ENCODE data around the gene DDX39A. TPM values are rescaled to one million over a fixed set of nuclear protein-coding genes. Genes with fewer than 3 reads are reported as not detected.
A peak's percentile ranks its signal among the peaks of the same experiment; 100 is the strongest.

Gene DDX39A
- total RNA-seq, 2 experiments from 2014 or later, result 219 to 227 TPM

DNA sequence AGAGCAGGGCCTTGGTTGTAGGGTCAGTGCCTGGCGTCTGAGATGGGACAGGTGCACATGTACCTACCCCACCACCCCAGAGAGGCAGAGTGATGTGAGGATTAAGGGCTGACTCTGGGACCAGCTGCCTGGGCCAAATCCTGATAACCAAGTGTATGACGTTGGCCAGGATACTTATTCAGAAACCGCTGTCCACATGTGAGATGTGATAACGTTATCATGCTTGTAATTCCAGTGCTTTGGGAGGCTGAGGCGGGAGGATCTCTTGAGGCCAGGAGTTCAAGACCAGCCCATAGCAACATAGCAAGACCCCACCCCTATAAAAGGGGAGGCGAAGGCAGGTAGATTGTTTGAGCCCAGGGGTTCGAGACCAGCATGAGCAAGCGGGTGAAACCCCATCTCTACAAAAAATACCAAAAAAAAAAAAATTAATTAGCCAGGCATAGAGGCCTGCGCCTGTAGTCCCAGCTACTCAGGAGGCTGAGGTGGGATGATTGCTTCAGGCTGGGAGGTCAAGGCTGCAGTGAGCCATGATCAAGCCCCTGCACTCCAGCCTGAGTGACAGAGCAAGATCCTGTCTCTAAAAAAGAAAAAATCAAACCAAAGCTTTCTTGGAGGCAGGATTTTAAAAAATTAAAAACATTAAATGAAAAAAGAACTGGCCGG lies 27.9 kb downstream of the DDX39A start:
- H3K9me3 Mint-ChIP-seq, result no peaks in the 10 kb centered on the region
- no peak for DNase-seq
- H3K4me1 Mint-ChIP-seq (ENCODE audit: low read depth), result peaks cover 46% of the 10 kb centered on the region
- no peaks in the 10 kb centered on the region for H3K27me3 Mint-ChIP-seq (ENCODE audit: low read depth)
- intact Hi-C loops (cut with micrococcal nuclease), result no loop called here
- no peak overlapping the region for H3K4me3 Mint-ChIP-seq
- peaks cover 43% of the 10 kb centered on the region for H3K36me3 Mint-ChIP-seq (ENCODE audit: low read depth)
- H3K27ac Mint-ChIP-seq, result peak overlapping the region; percentile 59
- CTCF ChIA-PET, result interaction anchor here (0.7 kb wide), 1 partner anchor 10 kb away, joined by 4 read pairs; no protein-coding TSS in a partner anchor

GRCh38 chr19:14390548-14390947 lies 28.6 kb downstream of the DDX39A start:
- no peak for DNase-seq
- CTCF ChIA-PET, result no interaction called here
- H3K9me3 Mint-ChIP-seq, result no peaks in the 10 kb centered on the region
- no peaks in the 10 kb centered on the region for H3K27me3 Mint-ChIP-seq (ENCODE audit: low read depth)
- H3K27ac Mint-ChIP-seq, result peak overlapping the region; percentile 59
- H3K4me1 Mint-ChIP-seq (ENCODE audit: low read depth), result peaks cover 42% of the 10 kb centered on the region
- intact Hi-C loops (cut with micrococcal nuclease), result no loop called here
- peaks cover 40% of the 10 kb centered on the region for H3K36me3 Mint-ChIP-seq (ENCODE audit: low read depth)
- no peak overlapping the region for H3K4me3 Mint-ChIP-seq

DNA sequence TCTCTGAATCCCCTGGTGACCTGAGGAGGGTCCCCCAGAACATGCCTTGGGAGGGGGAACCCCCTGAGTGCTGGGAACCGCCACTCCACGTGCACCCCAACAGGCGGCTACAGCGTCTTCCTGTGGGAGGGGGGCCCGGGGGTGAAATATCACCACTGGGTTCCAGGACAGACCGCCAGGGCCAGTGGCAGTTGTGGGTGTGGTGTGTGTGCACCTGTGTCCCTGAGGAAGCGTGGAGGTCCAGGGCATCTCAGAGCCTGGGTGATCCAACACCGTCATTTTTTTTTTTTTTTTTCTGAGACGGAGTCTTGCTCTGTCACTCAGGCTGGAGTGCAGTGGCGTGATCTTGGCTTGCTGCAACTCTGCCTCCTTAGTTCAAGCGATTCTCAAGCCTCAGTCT lies 33.6 kb downstream of the DDX39A start:
- Mint-ChIP-seq H3K36me3 (ENCODE audit: low read depth) (peaks cover 52% of the 10 kb centered on the region), H3K27ac (peak overlapping the region; percentile 100), H3K4me3 (peak overlapping the region; percentile 97), H3K9me3 (no peaks in the 10 kb centered on the region), H3K4me1 (ENCODE audit: low read depth) (peaks cover 31% of the 10 kb centered on the region), H3K27me3 (ENCODE audit: low read depth) (no peaks in the 10 kb centered on the region)
- intact Hi-C loops (cut with micrococcal nuclease), result no loop called here
- DNase-seq, result peak; percentile 53
- CTCF ChIA-PET, result interaction anchor here (0.7 to 1.3 kb wide), 4 partner anchors 18 to 24 kb away, joined by 3 to 6 read pairs (median 4); no protein-coding TSS in a partner anchor

DNA sequence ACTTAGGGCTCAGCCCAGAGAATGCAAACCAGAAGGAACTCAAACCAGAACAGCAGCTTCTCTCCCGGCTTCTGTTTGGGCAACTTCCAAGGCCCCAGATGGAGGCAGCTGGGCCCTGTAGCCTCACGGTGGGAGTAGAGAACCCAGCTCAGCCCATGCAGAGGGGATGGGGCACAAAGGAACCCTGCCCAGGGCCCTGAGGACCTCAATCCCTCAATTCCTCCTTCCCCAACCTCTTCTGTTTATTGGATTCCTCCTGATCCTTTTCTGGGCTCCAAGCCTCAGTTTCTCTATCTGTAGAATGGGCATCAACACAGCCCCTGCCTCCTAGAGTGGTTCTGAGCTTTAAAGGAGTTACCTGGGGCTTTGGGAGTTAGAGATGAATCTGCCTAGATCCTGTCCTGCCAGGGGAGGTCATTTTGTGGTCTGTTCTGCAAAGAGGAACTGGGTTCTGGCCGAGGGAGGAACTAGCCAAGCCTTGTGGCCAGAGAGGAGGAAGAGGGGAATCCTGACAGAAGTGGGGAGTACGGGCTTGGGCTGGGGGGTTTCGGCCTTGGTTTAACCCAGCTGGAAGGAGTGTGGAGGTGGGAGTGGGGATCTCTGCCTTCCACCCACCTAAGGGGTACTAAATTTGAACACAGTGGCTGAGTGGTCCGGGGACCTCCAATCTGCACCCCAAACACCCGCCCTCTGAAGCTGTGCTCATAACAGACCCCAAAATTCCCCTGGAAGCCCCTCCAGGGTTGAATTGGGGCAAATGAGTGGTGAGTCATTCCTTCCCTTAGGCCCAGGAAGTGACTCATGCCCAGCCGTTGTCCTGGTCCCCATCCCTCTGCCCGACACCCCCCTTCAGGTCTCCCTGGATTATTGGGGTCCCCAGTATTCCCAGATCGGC lies 35.2 kb downstream of the DDX39A start:
- no peaks in the 10 kb centered on the region for H3K9me3 Mint-ChIP-seq
- H3K4me1 Mint-ChIP-seq (ENCODE audit: low read depth), result peaks cover 36% of the 10 kb centered on the region
- DNase-seq, result peak; percentile 79
- H3K27ac Mint-ChIP-seq, result peak overlapping the region; percentile 100
- no peaks in the 10 kb centered on the region for H3K27me3 Mint-ChIP-seq (ENCODE audit: low read depth)
- peaks cover 45% of the 10 kb centered on the region for H3K36me3 Mint-ChIP-seq (ENCODE audit: low read depth)
- intact Hi-C loops (cut with micrococcal nuclease), result loop anchor here (1.0 to 5.0 kb wide), 5 partner anchors 18 to 1232 kb away; partner anchors contain the start of genes IER2 and STX10
- CTCF ChIA-PET, result interaction anchor here (0.5 to 5.6 kb wide), 9 partner anchors 11 to 1410 kb away, joined by 3 to 32 read pairs (median 5); no protein-coding TSS in a partner anchor
- H3K4me3 Mint-ChIP-seq, result peak overlapping the region; percentile 97

GRCh38 chr19:14381689-14382474 lies 37.3 kb downstream of the DDX39A start:
- peak; percentile 93 for DNase-seq
- Mint-ChIP-seq H3K4me3 (peak overlapping the region; percentile 97), H3K9me3 (no peaks in the 10 kb centered on the region), H3K36me3 (ENCODE audit: low read depth) (peaks cover 38% of the 10 kb centered on the region), H3K27me3 (ENCODE audit: low read depth) (no peaks in the 10 kb centered on the region), H3K27ac (peak overlapping the region; percentile 100), H3K4me1 (ENCODE audit: low read depth) (peaks cover 39% of the 10 kb centered on the region)
- intact Hi-C loops (cut with micrococcal nuclease), result loop anchor here (1.0 to 5.0 kb wide), 6 partner anchors 13 to 1230 kb away; partner anchors contain the start of genes DDX39A, IER2 and STX10
- CTCF ChIA-PET, result interaction anchor here (0.6 to 5.6 kb wide), 8 partner anchors 9 to 99 kb away, joined by 3 to 38 read pairs (median 6); no protein-coding TSS in a partner anchor

- CTCF ChIA-PET, result interaction anchor here (0.6 to 5.6 kb wide), 5 partner anchors 10 to 24 kb away, joined by 3 to 38 read pairs (median 6); no protein-coding TSS in a partner anchor
- no peak overlapping the region for H3K4me3 Mint-ChIP-seq
- no peaks in the 10 kb centered on the region for H3K27me3 Mint-ChIP-seq (ENCODE audit: low read depth)
- intact Hi-C loops (cut with micrococcal nuclease), result loop anchor here (5.0 to 10.0 kb wide), 4 partner anchors 143 to 1695 kb away; partner anchors contain the start of genes IER2, STX10 and TPM4
- peaks cover 27% of the 10 kb centered on the region for H3K36me3 Mint-ChIP-seq (ENCODE audit: low read depth)
- DNase-seq, result no peak
- peak overlapping the region; percentile 100 for H3K27ac Mint-ChIP-seq
- H3K4me1 Mint-ChIP-seq (ENCODE audit: low read depth), result peaks cover 40% of the 10 kb centered on the region
- H3K9me3 Mint-ChIP-seq, result no peaks in the 10 kb centered on the region
Observed at GRCh38 chr19:14379294-14380065, 39.7 kb downstream of the DDX39A start.

GRCh38 chr19:14378890-14379289 lies 40.3 kb downstream of the DDX39A start:
- intact Hi-C loops (cut with micrococcal nuclease), result loop anchor here (10.0 kb wide), 1 partner anchor 1696 kb away; the partner anchor contains the start of gene TPM4
- H3K36me3 Mint-ChIP-seq (ENCODE audit: low read depth), result peaks cover 22% of the 10 kb centered on the region
- CTCF ChIA-PET, result interaction anchor here (1.0 kb wide), 1 partner anchor 17 kb away, joined by 3 read pairs; no protein-coding TSS in a partner anchor
- peak overlapping the region; percentile 100 for H3K27ac Mint-ChIP-seq
- H3K27me3 Mint-ChIP-seq (ENCODE audit: low read depth), result no peaks in the 10 kb centered on the region
- peaks cover 43% of the 10 kb centered on the region for H3K4me1 Mint-ChIP-seq (ENCODE audit: low read depth)
- no peak for DNase-seq
- H3K9me3 Mint-ChIP-seq, result no peaks in the 10 kb centered on the region
- no peak overlapping the region for H3K4me3 Mint-ChIP-seq

- CTCF ChIA-PET, result no interaction called here
- intact Hi-C loops (cut with micrococcal nuclease), result loop anchor here (10.0 kb wide), 1 partner anchor 1697 kb away; the partner anchor contains the start of gene TPM4
- no peak for DNase-seq
- Mint-ChIP-seq H3K4me1 (ENCODE audit: low read depth) (peaks cover 51% of the 10 kb centered on the region), H3K9me3 (no peaks in the 10 kb centered on the region), H3K27ac (peak overlapping the region; percentile 48), H3K4me3 (no peak overlapping the region), H3K27me3 (ENCODE audit: low read depth) (no peaks in the 10 kb centered on the region), H3K36me3 (ENCODE audit: low read depth) (peaks cover 14% of the 10 kb centered on the region)
Observed at GRCh38 chr19:14377883-14378328, 41.2 kb downstream of the DDX39A start.

DNA sequence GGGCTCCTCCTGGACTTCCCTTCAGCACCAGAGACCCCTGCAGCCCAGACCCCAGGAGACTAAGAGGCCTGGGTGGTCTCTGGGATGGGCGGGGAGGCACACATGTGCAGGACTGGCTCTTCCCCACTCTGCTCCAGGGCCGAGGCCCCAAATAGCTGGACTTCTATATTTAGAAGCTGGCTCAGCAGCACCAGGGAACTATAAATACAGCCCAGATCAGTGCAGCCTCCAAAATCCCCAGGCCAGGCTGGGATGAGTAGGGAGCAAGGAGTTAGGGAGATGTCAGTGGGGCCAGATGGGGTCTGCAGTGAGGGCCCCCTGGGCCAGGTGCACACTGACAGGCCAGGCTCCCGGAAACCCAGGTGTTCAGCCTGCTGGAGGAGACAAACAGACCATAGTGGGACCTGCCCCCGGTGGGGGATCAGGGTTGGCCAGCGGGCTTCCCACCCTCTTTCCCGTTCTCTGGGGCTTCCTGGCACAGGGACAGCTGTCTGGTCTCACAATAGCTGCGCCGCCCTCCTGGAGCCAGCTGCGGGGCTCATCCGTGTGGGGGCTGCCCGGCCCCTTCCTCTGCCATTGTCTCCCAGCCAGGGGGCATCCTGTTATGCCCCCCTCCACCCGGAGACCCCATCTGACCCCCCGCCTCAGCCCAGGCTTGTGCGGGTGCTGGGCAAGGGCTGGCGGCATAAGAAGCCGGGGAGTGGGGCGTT lies 43.4 kb downstream of the DDX39A start:
- no peaks in the 10 kb centered on the region for H3K36me3 Mint-ChIP-seq (ENCODE audit: low read depth)
- H3K27ac Mint-ChIP-seq, result peak overlapping the region; percentile 95
- peak overlapping the region; percentile 60 for H3K4me3 Mint-ChIP-seq
- H3K4me1 Mint-ChIP-seq (ENCODE audit: low read depth), result peaks cover 70% of the 10 kb centered on the region
- intact Hi-C loops (cut with micrococcal nuclease), result loop anchor here (10.0 kb wide), 1 partner anchor 1699 kb away; the partner anchor contains the start of gene TPM4
- DNase-seq, result no peak
- CTCF ChIA-PET, result interaction anchor here (1.0 kb wide), 1 partner anchor 57 kb away, joined by 3 read pairs; no protein-coding TSS in a partner anchor
- no peaks in the 10 kb centered on the region for H3K27me3 Mint-ChIP-seq (ENCODE audit: low read depth)
- no peaks in the 10 kb centered on the region for H3K9me3 Mint-ChIP-seq

- no peaks in the 10 kb centered on the region for H3K27me3 Mint-ChIP-seq (ENCODE audit: low read depth)
- H3K4me3 Mint-ChIP-seq, result peak overlapping the region; percentile 60
- peak overlapping the region; percentile 95 for H3K27ac Mint-ChIP-seq
- no peaks in the 10 kb centered on the region for H3K36me3 Mint-ChIP-seq (ENCODE audit: low read depth)
- H3K9me3 Mint-ChIP-seq, result no peaks in the 10 kb centered on the region
- CTCF ChIA-PET, result interaction anchor here (1.0 kb wide), 1 partner anchor 57 kb away, joined by 3 read pairs; no protein-coding TSS in a partner anchor
- peaks cover 68% of the 10 kb centered on the region for H3K4me1 Mint-ChIP-seq (ENCODE audit: low read depth)
- peak; percentile 83 for DNase-seq
- intact Hi-C loops (cut with micrococcal nuclease), result loop anchor here (10.0 kb wide), 1 partner anchor 1700 kb away; the partner anchor contains the start of gene TPM4
Observed at GRCh38 chr19:14375055-14375581, 44.0 kb downstream of the DDX39A start.
